Neural crest cell (in vitro differentiated cells): ENCODE data around the gene HGFAC. TPM values are rescaled to one million over a fixed set of nuclear protein-coding genes. Genes with fewer than 3 reads are reported as not detected.

ENCODE experiments used
- DNase-seq: peaks from one replicate; pipeline ENCODE4 v3.0.0; 2021; ENCODE audit warnings: low read depth, mixed read lengths, low spot score
- H3K27ac Mint-ChIP-seq: one replicate; pipeline ENCODE4 v1.8.0; 2021; ENCODE audit warnings: mild to moderate bottlenecking, mixed read lengths; ENCODE audit not compliant: unreplicated experiment
- H3K27me3 Mint-ChIP-seq: 2 replicates; pipeline ENCODE4 v1.8.0; 2021; ENCODE audit warnings: low read depth, mild to moderate bottlenecking, mixed read lengths
- H3K36me3 Mint-ChIP-seq: 2 replicates; pipeline ENCODE4 v1.8.0; 2021; ENCODE audit warnings: low read depth, mild to moderate bottlenecking, mixed read lengths
- H3K4me1 Mint-ChIP-seq: 2 replicates; pipeline ENCODE4 v1.8.0; 2021; ENCODE audit warnings: mixed read lengths
- H3K4me3 Mint-ChIP-seq: one replicate; pipeline ENCODE4 v1.8.0; 2021; ENCODE audit warnings: mild to moderate bottlenecking, mixed read lengths
- H3K9me3 Mint-ChIP-seq: 2 replicates; pipeline ENCODE4 v1.8.0; 2021; ENCODE audit warnings: mixed read lengths
- CTCF ChIP-seq: fragments of 200-600 bp; sonication (generic); conservative IDR thresholded peaks from 2 replicates; pipeline ENCODE4 v1.5.0; 2021; ENCODE audit warnings: antibody characterized with exemption, mild to moderate bottlenecking
- total RNA-seq: library from RNA; stranded (reverse); gene quantifications from 2 replicates; pipeline ENCODE4 v1.2.1, GENCODE V29; 2021

The HGFAC gene
- total RNA-seq, 1 donor from 2014 or later, result 1.6 TPM

- peaks cover 4% of the 10 kb centered on the region for H3K9me3 Mint-ChIP-seq
- peaks cover 18% of the 10 kb centered on the region for H3K36me3 Mint-ChIP-seq
- no peaks in the 10 kb centered on the region for H3K27me3 Mint-ChIP-seq
- no peak overlapping the region for H3K4me3 Mint-ChIP-seq
- H3K27ac Mint-ChIP-seq, result no peak overlapping the region
- no peak for DNase-seq
- peaks cover 29% of the 10 kb centered on the region for H3K4me1 Mint-ChIP-seq
- TF ChIP-seq CTCF, result no peak
Measured at GRCh38 chr4:3405176-3405575, 36.6 kb upstream of the HGFAC start.

GRCh38 chr4:3406021-3406420, 35.7 kb upstream of the HGFAC start:
- DNase-seq, result no peak
- no peak overlapping the region for H3K27ac Mint-ChIP-seq

GRCh38 chr4:3406431-3406830, 35.3 kb upstream of the HGFAC start:
- Mint-ChIP-seq H3K36me3 (peaks cover 18% of the 10 kb centered on the region), H3K27ac (no peak overlapping the region), H3K9me3 (peaks cover 4% of the 10 kb centered on the region), H3K4me1 (peaks cover 40% of the 10 kb centered on the region), H3K27me3 (no peaks in the 10 kb centered on the region), H3K4me3 (no peak overlapping the region)
- no peak for TF ChIP-seq CTCF
- no peak for DNase-seq

More at GRCh38 chr4:3406021-3406420, 35.7 kb upstream of the HGFAC start:
- Mint-ChIP-seq H3K4me3 (no peak overlapping the region), H3K4me1 (peaks cover 36% of the 10 kb centered on the region), H3K9me3 (peaks cover 4% of the 10 kb centered on the region), H3K27me3 (no peaks in the 10 kb centered on the region), H3K36me3 (peaks cover 18% of the 10 kb centered on the region)
- TF ChIP-seq CTCF, result no peak

GRCh38 chr4:3407171-3407771, 34.5 kb upstream of the HGFAC start:
- no peak for TF ChIP-seq CTCF
- Mint-ChIP-seq H3K27me3 (no peaks in the 10 kb centered on the region), H3K9me3 (peaks cover 4% of the 10 kb centered on the region), H3K27ac (peak overlapping the region; percentile 31), H3K36me3 (peaks cover 18% of the 10 kb centered on the region), H3K4me3 (no peak overlapping the region), H3K4me1 (peaks cover 45% of the 10 kb centered on the region)
- DNase-seq, result no peak

GRCh38 chr4:3407930-3408792, 33.6 kb upstream of the HGFAC start:
- Mint-ChIP-seq H3K27me3 (no peaks in the 10 kb centered on the region), H3K4me3 (no peak overlapping the region), H3K27ac (no peak overlapping the region), H3K4me1 (peaks cover 47% of the 10 kb centered on the region), H3K9me3 (peaks cover 4% of the 10 kb centered on the region), H3K36me3 (peaks cover 15% of the 10 kb centered on the region)
- no peak for DNase-seq
- TF ChIP-seq CTCF, result no peak
